Panc1 (cell line): Measurements from ENCODE around the gene TTLL6. TPM values are rescaled to one million over a fixed set of nuclear protein-coding genes. Genes with fewer than 3 reads are reported as not detected.

Source experiments
- ATAC-seq: fragments of 200-7000 bp; cut with Tn5 transposase; 2 replicates; pipeline ENCODE4 v1.9.1; 2020; ENCODE audit warnings: mild to moderate bottlenecking, moderate library complexity
- BruUV-seq: library from RNA; stranded (reverse); fragments of 400-500 nt; replicated peaks from 2 replicates; lab custom pipeline; 2021; lab: Mats Ljungman, UMichigan
- CTCF ChIA-PET: fragments of 300-600 bp; sonication (Branson Sonifier 250); formaldehyde crosslinking; loops from one replicate; lab custom pipeline; 2022; ENCODE audit warnings: antibody characterized with exemption; lab: Charles Lee
- POLR2A ChIA-PET: fragments of 300-600 bp; sonication (Branson Sonifier 250); formaldehyde crosslinking; loops from one replicate; lab custom pipeline; 2022; ENCODE audit warnings: antibody characterized with exemption; lab: Charles Lee
- DNase-seq: peaks from one replicate; pipeline ENCODE4 v3.0.0-alpha.2; 2010; ENCODE audit warnings: low read depth, low spot score
- H3K27ac ChIP-seq: 2 replicates; pipeline ENCODE4 v1.5.1; 2011; ENCODE audit warnings: mild to moderate bottlenecking, low read length, inconsistent platforms
- H3K27me3 ChIP-seq: fragments of 200-500 bp; sonication (Bioruptor generic); 2 replicates; pipeline ENCODE4 v1.6.0; 2014; ENCODE audit warnings: low read length, inconsistent platforms; ENCODE audit not compliant: control insufficient read depth, insufficient read depth
- H3K36me3 ChIP-seq: fragments of 200-500 bp; sonication (Bioruptor generic); 2 replicates; pipeline ENCODE4 v1.5.1; 2014; ENCODE audit warnings: inconsistent platforms, mild to moderate bottlenecking, low read length, moderate library complexity; ENCODE audit not compliant: control insufficient read depth, insufficient read depth
- H3K4me1 ChIP-seq: 2 replicates; pipeline ENCODE4 v1.5.1; 2011; ENCODE audit warnings: inconsistent platforms, mild to moderate bottlenecking, low read length, moderate library complexity; ENCODE audit not compliant: control insufficient read depth, insufficient read depth
- H3K4me3 ChIP-seq, 2 experiments: 2 replicates each; pipeline ENCODE4 v1.5.1; 2011 to 2012; ENCODE audit warnings: low read depth in 2 of 2, low read length in 2 of 2, mild to moderate bottlenecking in 2 of 2, inconsistent platforms in 1 of 2, moderate library complexity in 1 of 2
- H3K9me3 ChIP-seq: fragments of 200-500 bp; sonication (Bioruptor generic); 2 replicates; pipeline ENCODE4 v1.5.1; 2014; ENCODE audit warnings: low read depth, mild to moderate bottlenecking, inconsistent platforms, low read length, moderate library complexity; ENCODE audit not compliant: control insufficient read depth, insufficient read depth
- POLR2AphosphoS5 ChIP-seq: IDR thresholded peaks from 2 replicates; pipeline ENCODE4 v1.6.1; 2012; ENCODE audit warnings: mild to moderate bottlenecking, low read depth, low read length, moderate library complexity
- SIN3A ChIP-seq: IDR thresholded peaks from 2 replicates; pipeline ENCODE4 v1.6.1; 2012; ENCODE audit warnings: low read depth, mild to moderate bottlenecking, low read length, moderate library complexity, borderline replicate concordance; ENCODE audit not compliant: insufficient read depth
- TCF7L2 ChIP-seq: IDR thresholded peaks from 2 replicates; pipeline ENCODE4 v1.6.1; 2011; ENCODE audit warnings: mild to moderate bottlenecking, low read depth, low read length, inconsistent platforms
- in situ Hi-C: cut with HindIII; loops from 2 replicates; pipeline ENCODE4 v1.10.0; 2016; ENCODE audit warnings: low sequenced_read_pairs, low pct_unique_long_range_greater_than_20kb
- intact Hi-C: fragments of 100-400 bp; cut with micrococcal nuclease; formaldehyde crosslinking; loops from one replicate; pipeline ENCODE4 v1.10.0; 2022; ENCODE audit not compliant: unreplicated experiment
- total RNA-seq: library from RNA; stranded (reverse); gene quantifications from one replicate; pipeline ENCODE4 v1.2.1, GENCODE V29; 2021; ENCODE audit not compliant: unreplicated experiment
- TF ChIP-seq, protein P1 (sequence below), 2 experiments: IDR thresholded peaks; 2 replicates each; pipeline ENCODE4 v1.6.1; 2011 to 2012; ENCODE audit warnings: low read depth in 2 of 2, control low read depth in 1 of 2, low read length in 1 of 2, mild to moderate bottlenecking in 1 of 2, moderate library complexity in 1 of 2; ENCODE audit not compliant: insufficient read depth in 1 of 2
- TF ChIP-seq, protein P2 (sequence below): fragments of 450-650 bp; IDR thresholded peaks from 2 replicates; pipeline ENCODE4 v1.5.1; 2017; ENCODE audit warnings: mild to moderate bottlenecking

Gene TTLL6
- total RNA-seq, 1 experiment from 2014 or later = 2.5 TPM

DNA sequence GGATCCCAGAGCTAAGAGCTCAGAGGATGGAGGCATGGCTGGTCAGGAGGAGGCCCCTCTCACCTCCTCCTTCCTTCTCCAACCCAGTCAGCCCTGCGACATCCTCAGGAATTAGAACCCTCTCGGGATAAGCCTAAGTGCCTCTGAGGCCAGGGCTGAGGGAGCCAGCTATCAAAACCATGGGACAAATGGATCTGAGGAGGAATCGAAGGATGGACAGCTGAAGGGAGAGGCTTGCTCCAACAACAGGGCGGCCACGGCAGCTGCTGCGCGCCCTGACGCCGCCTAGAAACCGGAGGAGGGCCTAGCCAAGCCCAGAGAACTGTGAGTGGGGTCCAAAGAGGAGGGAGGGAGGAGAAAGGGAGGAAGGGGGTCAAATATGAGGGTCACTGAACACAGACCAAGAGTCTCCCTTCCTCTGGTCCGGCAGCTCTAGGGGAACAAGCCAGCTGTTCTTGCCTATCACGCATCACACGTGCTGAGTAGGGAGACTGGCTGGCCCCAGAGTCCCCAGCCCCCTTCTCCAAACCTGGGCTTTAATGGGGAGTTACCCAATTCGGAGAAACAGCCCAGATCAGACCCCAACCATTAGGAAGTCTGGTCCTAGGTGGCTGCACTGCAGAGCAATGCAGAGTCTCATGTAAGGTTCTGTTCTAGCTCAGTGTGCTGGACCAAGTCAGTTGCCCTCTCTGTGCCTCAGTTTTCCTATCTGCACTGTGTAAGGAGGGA lies 82.5 kb downstream of the TTLL6 start:
- in situ Hi-C loops (loop anchor here (5.0 to 10.0 kb wide), 2 partner anchors 68 to 170 kb away; partner anchors contain the start of gene UBE2Z), intact Hi-C loops (no loop called here)
- BruUV-seq = no TSS peak
- DNase-seq (no peak), ATAC-seq (no peak)
- Histone ChIP-seq H3K27me3 (no peaks in the 10 kb centered on the region; the same call in 1 of the 2 replicates), H3K4me1 (peaks cover 2% of the 10 kb centered on the region; the same call in 1 of the 2 replicates), H3K4me3 (no peak overlapping the region), H3K36me3 (no peaks in the 10 kb centered on the region), H3K9me3 (no peaks in the 10 kb centered on the region), H3K27ac (no peak overlapping the region)
- no peak for TF ChIP-seq POLR2AphosphoS5
- no peak for TF ChIP-seq TCF7L2
- TF ChIP-seq SIN3A = no peak
- TF ChIP-seq, protein P1, sequence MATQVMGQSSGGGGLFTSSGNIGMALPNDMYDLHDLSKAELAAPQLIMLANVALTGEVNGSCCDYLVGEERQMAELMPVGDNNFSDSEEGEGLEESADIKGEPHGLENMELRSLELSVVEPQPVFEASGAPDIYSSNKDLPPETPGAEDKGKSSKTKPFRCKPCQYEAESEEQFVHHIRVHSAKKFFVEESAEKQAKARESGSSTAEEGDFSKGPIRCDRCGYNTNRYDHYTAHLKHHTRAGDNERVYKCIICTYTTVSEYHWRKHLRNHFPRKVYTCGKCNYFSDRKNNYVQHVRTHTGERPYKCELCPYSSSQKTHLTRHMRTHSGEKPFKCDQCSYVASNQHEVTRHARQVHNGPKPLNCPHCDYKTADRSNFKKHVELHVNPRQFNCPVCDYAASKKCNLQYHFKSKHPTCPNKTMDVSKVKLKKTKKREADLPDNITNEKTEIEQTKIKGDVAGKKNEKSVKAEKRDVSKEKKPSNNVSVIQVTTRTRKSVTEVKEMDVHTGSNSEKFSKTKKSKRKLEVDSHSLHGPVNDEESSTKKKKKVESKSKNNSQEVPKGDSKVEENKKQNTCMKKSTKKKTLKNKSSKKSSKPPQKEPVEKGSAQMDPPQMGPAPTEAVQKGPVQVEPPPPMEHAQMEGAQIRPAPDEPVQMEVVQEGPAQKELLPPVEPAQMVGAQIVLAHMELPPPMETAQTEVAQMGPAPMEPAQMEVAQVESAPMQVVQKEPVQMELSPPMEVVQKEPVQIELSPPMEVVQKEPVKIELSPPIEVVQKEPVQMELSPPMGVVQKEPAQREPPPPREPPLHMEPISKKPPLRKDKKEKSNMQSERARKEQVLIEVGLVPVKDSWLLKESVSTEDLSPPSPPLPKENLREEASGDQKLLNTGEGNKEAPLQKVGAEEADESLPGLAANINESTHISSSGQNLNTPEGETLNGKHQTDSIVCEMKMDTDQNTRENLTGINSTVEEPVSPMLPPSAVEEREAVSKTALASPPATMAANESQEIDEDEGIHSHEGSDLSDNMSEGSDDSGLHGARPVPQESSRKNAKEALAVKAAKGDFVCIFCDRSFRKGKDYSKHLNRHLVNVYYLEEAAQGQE (IDR thresholded peaks at IDR 0.05; ENCODE audit: insufficient read depth in 1 of 2, low read depth in 2 of 2, low read length in 1 of 2) = no peak
- TF ChIP-seq, protein P2, sequence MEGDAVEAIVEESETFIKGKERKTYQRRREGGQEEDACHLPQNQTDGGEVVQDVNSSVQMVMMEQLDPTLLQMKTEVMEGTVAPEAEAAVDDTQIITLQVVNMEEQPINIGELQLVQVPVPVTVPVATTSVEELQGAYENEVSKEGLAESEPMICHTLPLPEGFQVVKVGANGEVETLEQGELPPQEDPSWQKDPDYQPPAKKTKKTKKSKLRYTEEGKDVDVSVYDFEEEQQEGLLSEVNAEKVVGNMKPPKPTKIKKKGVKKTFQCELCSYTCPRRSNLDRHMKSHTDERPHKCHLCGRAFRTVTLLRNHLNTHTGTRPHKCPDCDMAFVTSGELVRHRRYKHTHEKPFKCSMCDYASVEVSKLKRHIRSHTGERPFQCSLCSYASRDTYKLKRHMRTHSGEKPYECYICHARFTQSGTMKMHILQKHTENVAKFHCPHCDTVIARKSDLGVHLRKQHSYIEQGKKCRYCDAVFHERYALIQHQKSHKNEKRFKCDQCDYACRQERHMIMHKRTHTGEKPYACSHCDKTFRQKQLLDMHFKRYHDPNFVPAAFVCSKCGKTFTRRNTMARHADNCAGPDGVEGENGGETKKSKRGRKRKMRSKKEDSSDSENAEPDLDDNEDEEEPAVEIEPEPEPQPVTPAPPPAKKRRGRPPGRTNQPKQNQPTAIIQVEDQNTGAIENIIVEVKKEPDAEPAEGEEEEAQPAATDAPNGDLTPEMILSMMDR = no peak
- CTCF ChIA-PET = interaction anchor here (0.8 to 1.6 kb wide), 4 partner anchors 9 to 150 kb away, joined by 4 to 5 read pairs (median 4); no protein-coding TSS in a partner anchor
- POLR2A ChIA-PET = interaction anchor here (0.6 to 0.7 kb wide), 2 partner anchors 33 to 260 kb away, joined by 3 to 7 read pairs; no protein-coding TSS in a partner anchor

DNA sequence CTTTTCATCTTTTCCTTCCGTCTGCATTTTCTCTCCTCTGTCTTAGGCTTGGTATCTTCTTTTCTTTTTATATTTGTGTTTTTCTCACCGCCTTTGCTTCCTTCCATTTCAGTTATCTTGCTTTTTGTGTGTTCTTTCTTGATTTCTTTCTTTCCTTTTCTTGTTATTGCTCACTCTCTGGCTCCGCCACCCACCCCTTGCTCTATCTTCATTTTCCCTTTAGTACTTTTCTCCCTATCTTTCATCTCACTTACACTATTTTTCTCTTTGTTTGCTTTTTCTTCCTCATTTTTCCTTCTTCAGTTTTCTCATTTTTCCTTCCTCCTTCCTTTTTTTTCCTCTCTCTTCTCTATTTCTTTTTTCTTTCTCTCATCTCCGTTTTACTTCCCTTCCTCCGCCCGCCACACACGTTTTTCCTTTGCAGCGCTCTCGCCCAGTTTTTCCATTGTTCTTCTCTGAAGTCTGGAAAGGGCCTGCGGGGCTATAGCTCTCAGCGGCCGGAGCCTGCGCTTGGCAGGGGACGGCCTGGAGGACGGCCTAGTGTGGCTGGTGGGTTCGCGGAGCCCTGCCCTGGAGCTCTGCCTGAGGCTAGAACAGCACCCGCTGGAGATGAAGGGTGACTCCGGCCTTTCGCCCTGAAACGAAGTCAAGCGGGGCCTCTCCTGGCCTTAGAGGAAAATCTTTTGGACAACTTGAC lies 83.2 kb downstream of the TTLL6 start:
- Histone ChIP-seq H3K36me3 (no peaks in the 10 kb centered on the region), H3K4me3 (no peak overlapping the region), H3K27me3 (no peaks in the 10 kb centered on the region; the same call in 1 of the 2 replicates), H3K4me1 (peaks cover 3% of the 10 kb centered on the region; the same call in 1 of the 2 replicates), H3K9me3 (no peaks in the 10 kb centered on the region), H3K27ac (no peak overlapping the region)
- ATAC-seq (no peak), DNase-seq (no peak)
- POLR2A ChIA-PET = interaction anchor here (0.7 kb wide), 1 partner anchor 33 kb away, joined by 7 read pairs; no protein-coding TSS in a partner anchor
- BruUV-seq = no TSS peak
- CTCF ChIA-PET = interaction anchor here (0.8 to 1.6 kb wide), 4 partner anchors 9 to 151 kb away, joined by 4 to 5 read pairs (median 4); no protein-coding TSS in a partner anchor
- intact Hi-C loops = no loop called here
- in situ Hi-C loops = loop anchor here (10.0 kb wide), 1 partner anchor 171 kb away; the partner anchor contains the start of gene UBE2Z
- TF ChIP-seq POLR2AphosphoS5 (no peak), SIN3A (no peak), TCF7L2 (no peak)
- TF ChIP-seq, protein P2 = no peak
- TF ChIP-seq, protein P1 (IDR thresholded peaks at IDR 0.05; ENCODE audit: insufficient read depth in 1 of 2, low read depth in 2 of 2, low read length in 1 of 2) = no peak
